CD14-positive monocyte (primary cell): ENCODE measurements around the gene FOXO6. TPM values are rescaled to one million over a fixed set of nuclear protein-coding genes. Genes with fewer than 3 reads are reported as not detected.
A peak's percentile ranks its signal among the peaks of the same experiment; 100 is the strongest.

ENCODE experiments used
- DNase-seq, 3 donors: peaks; one replicate each; pipeline ENCODE4 v3.0.0-alpha.2; 2011 to 2022
- H2AFZ ChIP-seq: 2 replicates; pipeline ENCODE4 v1.6.0; 2012; ENCODE audit warnings: mild to moderate bottlenecking, low read depth, low read length, inconsistent platforms; ENCODE audit not compliant: insufficient read depth, poor library complexity, severe bottlenecking
- H3K27ac ChIP-seq, 2 donors: 1 replicate in 1 of 2; 2 replicates in 1 of 2; pipeline ENCODE4 v1.5.1; 2012 to 2013; ENCODE audit warnings: low read length in 2 of 2, control low read depth in 1 of 2, inconsistent platforms in 1 of 2, low read depth in 1 of 2, mild to moderate bottlenecking in 1 of 2
- H3K27me3 ChIP-seq, 2 donors: one replicate each; pipeline versions ENCODE4 v1.6.0 to v1.6.1; 2011 to 2013; ENCODE audit warnings: low read length in 2 of 2; ENCODE audit not compliant: control insufficient read depth in 2 of 2, insufficient read depth in 2 of 2
- H3K36me3 ChIP-seq, 2 donors: replicated peaks in 1 of 2; 1 replicate in 1 of 2; 2 replicates in 1 of 2; pipeline versions ENCODE4 v1.5.1 to v1.6.1; 2012 to 2013; ENCODE audit warnings: low read length in 2 of 2, control low read depth in 1 of 2, inconsistent platforms in 1 of 2, mild to moderate bottlenecking in 1 of 2; ENCODE audit not compliant: insufficient read depth in 2 of 2, control insufficient read depth in 1 of 2
- H3K4me1 ChIP-seq, 2 donors: 1 replicate in 1 of 2; 2 replicates in 1 of 2; pipeline versions ENCODE4 v1.5.1 to v1.6.1; 2012 to 2013; ENCODE audit warnings: low read length in 2 of 2, control low read depth in 1 of 2, inconsistent platforms in 1 of 2, mild to moderate bottlenecking in 1 of 2, moderate library complexity in 1 of 2; ENCODE audit not compliant: insufficient read depth in 2 of 2, control insufficient read depth in 1 of 2
- H3K4me2 ChIP-seq: replicated peaks from 2 replicates; pipeline ENCODE3; 2012; ENCODE audit warnings: low read length, moderate library complexity, mild to moderate bottlenecking; ENCODE audit not compliant: poor library complexity, severe bottlenecking; ENCODE audit errors: extremely low read depth
- H3K4me3 ChIP-seq, 3 experiments: fragments of 200-600 bp in 1 of 3; sonication (generic) in 1 of 3; replicated peaks in 1 of 3; 1 replicate in 2 of 3; 2 replicates in 1 of 3; pipeline ENCODE4 v1.5.1; 2011 to 2013; ENCODE audit warnings: low read length in 3 of 3, mild to moderate bottlenecking in 3 of 3, control low read depth in 2 of 3, low read depth in 2 of 3, inconsistent platforms in 1 of 3, moderate library complexity in 1 of 3
- H3K79me2 ChIP-seq: 2 replicates; pipeline ENCODE4 v1.6.0; 2012; ENCODE audit warnings: mild to moderate bottlenecking, control low read depth, inconsistent platforms, low read length, moderate library complexity; ENCODE audit not compliant: insufficient read depth
- H3K9ac ChIP-seq: 2 replicates; pipeline ENCODE4 v1.6.0; 2017; ENCODE audit warnings: low read length, mild to moderate bottlenecking; ENCODE audit not compliant: insufficient read depth, poor library complexity, severe bottlenecking
- H3K9me3 ChIP-seq, 2 donors: replicated peaks in 1 of 2; 1 replicate in 1 of 2; 2 replicates in 1 of 2; pipeline versions ENCODE4 v1.5.1 to v1.6.1; 2012 to 2013; ENCODE audit warnings: low read length in 2 of 2, control low read depth in 1 of 2; ENCODE audit not compliant: control insufficient read depth in 1 of 2, insufficient read depth in 1 of 2
- H4K20me1 ChIP-seq: 2 replicates; pipeline ENCODE4 v1.6.0; 2012; ENCODE audit warnings: mild to moderate bottlenecking, low read length, control low read depth, moderate library complexity; ENCODE audit not compliant: insufficient read depth
- H3K27ac Mint-ChIP-seq, 7 donors: one replicate each; pipeline ENCODE4 v1.8.0; 2020; ENCODE audit warnings: mild to moderate bottlenecking in 7 of 7, mixed read lengths in 7 of 7, moderate library complexity in 6 of 7, inconsistent platforms in 2 of 7
- H3K27me3 Mint-ChIP-seq, 3 donors: one replicate each; pipeline ENCODE4 v1.8.0; 2021 to 2022; ENCODE audit warnings: low read depth in 3 of 3, mild to moderate bottlenecking in 3 of 3, mixed read lengths in 3 of 3, moderate library complexity in 3 of 3, inconsistent platforms in 1 of 3
- H3K36me3 Mint-ChIP-seq, 2 donors: one replicate each; pipeline ENCODE4 v1.8.0; 2020; ENCODE audit warnings: mixed read lengths in 2 of 2, inconsistent platforms in 1 of 2, mild to moderate bottlenecking in 1 of 2
- H3K4me1 Mint-ChIP-seq: one replicate; pipeline ENCODE4 v1.8.0; 2020; ENCODE audit warnings: mild to moderate bottlenecking, mixed read lengths
- H3K4me3 Mint-ChIP-seq, 2 donors: one replicate each; pipeline ENCODE4 v1.8.0; 2020; ENCODE audit warnings: mild to moderate bottlenecking in 2 of 2, mixed read lengths in 2 of 2, moderate library complexity in 1 of 2
- H3K9me3 Mint-ChIP-seq, 7 donors: one replicate each; pipeline ENCODE4 v1.8.0; 2020 to 2022; ENCODE audit warnings: mixed read lengths in 7 of 7, mild to moderate bottlenecking in 6 of 7, moderate library complexity in 6 of 7, inconsistent platforms in 2 of 7
- WGBS: methylation state at CpG from one replicate; pipeline ENCODE4 v1.1.5; 2013; ENCODE audit warnings: missing lambda C conversion rate; ENCODE audit not compliant: insufficient coverage; 5-methylcytosine and 5-hydroxymethylcytosine counted together
- intact Hi-C, 2 donors: fragments of 100-400 bp; cut with micrococcal nuclease; formaldehyde crosslinking; loops; one replicate each; pipeline versions ENCODE4 v1.15.0 to v1.15.1; 2023
- polyA plus RNA-seq, 3 donors: library from polyadenylated mRNA; depleted of rRNA in 1 of 3; unstranded in 2 of 3; stranded (reverse) in 1 of 3; fragments of 300-500 nt in 2 of 3; fragments of >200 nt in 1 of 3; fragmentation: Illumina TruSeq in 2 of 3; gene quantifications; 1 replicate in 2 of 3; 2 replicates in 1 of 3; pipeline ENCODE4 v1.2.3, GENCODE V29; 2012 to 2021
- TF ChIP-seq, protein P1 (sequence below): fragments of 200-600 bp; IDR thresholded peaks from one replicate; pipeline ENCODE4 v1.8.0; 2022; ENCODE audit warnings: antibody characterized with exemption, mild to moderate bottlenecking

FOXO6 gene
- polyA plus RNA-seq, 3 donors: 0.05 TPM; not detected in 2

DNA sequence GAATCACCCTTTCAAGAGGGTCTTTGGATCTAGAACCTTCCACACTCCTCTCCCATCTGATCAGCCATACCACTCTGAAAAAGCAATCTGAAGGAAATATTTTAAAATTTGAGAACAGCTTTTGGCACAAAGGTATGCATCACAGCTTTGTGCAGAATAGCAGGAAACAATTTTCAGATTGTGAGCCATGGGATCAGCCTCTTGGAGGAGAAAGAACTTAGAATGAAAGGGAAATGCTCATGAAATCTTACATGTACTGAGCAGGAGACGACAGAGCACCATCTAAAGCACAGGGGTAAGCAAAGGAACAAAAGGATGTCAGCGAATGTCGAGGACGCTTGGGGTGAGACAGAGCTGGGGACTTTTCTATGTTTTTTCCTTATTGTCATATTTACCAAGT is 68.8 kb downstream of the FOXO6 start:
- DNase-seq: no peak
- Histone ChIP-seq H3K27ac (no peak overlapping the region), H3K79me2 (no peaks in the 10 kb centered on the region), H3K4me3 (no peak overlapping the region), H3K4me2 (no peak overlapping the region), H3K9ac (no peak overlapping the region), H4K20me1 (no peaks in the 10 kb centered on the region), H3K9me3 (no peaks in the 10 kb centered on the region), H3K27me3 (no peaks in the 10 kb centered on the region), H3K36me3 (no peaks in the 10 kb centered on the region), H2AFZ (no peak overlapping the region), H3K4me1 (peaks cover 40 to 53% of the 10 kb centered on the region in 2 donors)
- intact Hi-C loops: no loop called here
- peaks cover 8 to 12% (median 10%) of the 10 kb centered on the region in 3 donors for H3K27me3 Mint-ChIP-seq
- H3K36me3 Mint-ChIP-seq: peaks cover 0 to 5% of the 10 kb centered on the region in 2 donors
- peak overlapping the region in 1 of 2 donors; percentile 26 for H3K4me3 Mint-ChIP-seq
- H3K27ac Mint-ChIP-seq: no peak overlapping the region
- TF ChIP-seq, protein P1, sequence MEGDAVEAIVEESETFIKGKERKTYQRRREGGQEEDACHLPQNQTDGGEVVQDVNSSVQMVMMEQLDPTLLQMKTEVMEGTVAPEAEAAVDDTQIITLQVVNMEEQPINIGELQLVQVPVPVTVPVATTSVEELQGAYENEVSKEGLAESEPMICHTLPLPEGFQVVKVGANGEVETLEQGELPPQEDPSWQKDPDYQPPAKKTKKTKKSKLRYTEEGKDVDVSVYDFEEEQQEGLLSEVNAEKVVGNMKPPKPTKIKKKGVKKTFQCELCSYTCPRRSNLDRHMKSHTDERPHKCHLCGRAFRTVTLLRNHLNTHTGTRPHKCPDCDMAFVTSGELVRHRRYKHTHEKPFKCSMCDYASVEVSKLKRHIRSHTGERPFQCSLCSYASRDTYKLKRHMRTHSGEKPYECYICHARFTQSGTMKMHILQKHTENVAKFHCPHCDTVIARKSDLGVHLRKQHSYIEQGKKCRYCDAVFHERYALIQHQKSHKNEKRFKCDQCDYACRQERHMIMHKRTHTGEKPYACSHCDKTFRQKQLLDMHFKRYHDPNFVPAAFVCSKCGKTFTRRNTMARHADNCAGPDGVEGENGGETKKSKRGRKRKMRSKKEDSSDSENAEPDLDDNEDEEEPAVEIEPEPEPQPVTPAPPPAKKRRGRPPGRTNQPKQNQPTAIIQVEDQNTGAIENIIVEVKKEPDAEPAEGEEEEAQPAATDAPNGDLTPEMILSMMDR: no peak
- H3K9me3 Mint-ChIP-seq: peaks cover 0 to 2% (median 0%) of the 10 kb centered on the region in 7 donors
- WGBS: 100% methylated on average over 1 of the region's 4 CpGs
- peaks cover 53% of the 10 kb centered on the region for H3K4me1 Mint-ChIP-seq

DNA sequence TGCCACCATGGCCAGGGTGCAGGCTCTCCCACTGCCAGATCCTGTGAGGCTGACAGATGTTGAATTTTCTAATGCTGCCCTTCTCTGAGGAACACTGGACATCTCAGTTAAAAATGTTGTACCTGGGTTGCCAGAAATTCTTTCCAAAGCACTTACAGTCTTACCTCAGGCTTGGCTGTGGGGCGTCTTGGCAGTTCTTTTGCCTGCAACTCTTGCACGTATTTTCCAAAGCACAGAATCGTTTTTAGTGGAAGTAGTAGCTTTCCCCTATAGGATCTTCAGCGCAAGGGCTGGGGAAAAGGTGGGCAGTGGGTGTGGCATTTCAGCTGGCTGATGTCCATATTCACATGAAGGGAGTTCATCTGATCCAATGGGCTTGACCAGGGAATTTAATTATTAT is 69.3 kb downstream of the FOXO6 start:
- Histone ChIP-seq H3K36me3 (no peaks in the 10 kb centered on the region), H3K4me3 (no peak overlapping the region), H3K79me2 (no peaks in the 10 kb centered on the region), H3K4me2 (no peak overlapping the region), H3K27me3 (no peaks in the 10 kb centered on the region), H3K9ac (no peak overlapping the region), H3K9me3 (no peaks in the 10 kb centered on the region), H3K4me1 (peaks cover 40 to 53% of the 10 kb centered on the region in 2 donors), H3K27ac (no peak overlapping the region), H2AFZ (no peak overlapping the region), H4K20me1 (no peaks in the 10 kb centered on the region)
- 100% methylated on average over 1 of the region's 4 CpGs for WGBS
- Mint-ChIP-seq H3K27ac (no peak overlapping the region), H3K4me3 (peak overlapping the region in 1 of 2 donors; percentile 26), H3K36me3 (peaks cover 0 to 5% of the 10 kb centered on the region in 2 donors), H3K4me1 (peaks cover 53% of the 10 kb centered on the region), H3K9me3 (peaks cover 0 to 2% (median 0%) of the 10 kb centered on the region in 7 donors), H3K27me3 (peaks cover 13 to 17% (median 14%) of the 10 kb centered on the region in 3 donors)
- TF ChIP-seq, protein P1: no peak
- DNase-seq: no peak
- intact Hi-C loops: no loop called here
